Osteoblast (primary cell): Measurements from ENCODE around the gene TNS3. TPM values are rescaled to one million over a fixed set of nuclear protein-coding genes. Genes with fewer than 3 reads are reported as not detected.

Source experiments
- DNase-seq: peaks from one replicate; pipeline ENCODE4 v3.0.0; 2011; ENCODE audit warnings: low spot score, mixed read lengths; ENCODE audit not compliant: insufficient read length; ENCODE audit errors: missing footprints
- H2AFZ ChIP-seq: 2 replicates; pipeline ENCODE4 v1.6.0; 2011; ENCODE audit warnings: mild to moderate bottlenecking, low read length
- H3K27ac ChIP-seq: 2 replicates; pipeline ENCODE4 v1.5.1; 2011; ENCODE audit warnings: mild to moderate bottlenecking, low read depth, low read length, moderate library complexity
- H3K27me3 ChIP-seq: 2 replicates; pipeline ENCODE4 v1.6.0; 2012; ENCODE audit warnings: mild to moderate bottlenecking, control low read depth, inconsistent platforms, low read length, moderate library complexity; ENCODE audit not compliant: insufficient read depth
- H3K36me3 ChIP-seq: 2 replicates; pipeline ENCODE4 v1.5.1; 2011; ENCODE audit warnings: mild to moderate bottlenecking, low read length, control low read depth, moderate library complexity; ENCODE audit not compliant: insufficient read depth
- H3K4me1 ChIP-seq: 2 replicates; pipeline ENCODE4 v1.5.1; 2011; ENCODE audit warnings: mild to moderate bottlenecking, low read length, control low read depth, moderate library complexity; ENCODE audit not compliant: insufficient read depth
- H3K4me2 ChIP-seq: 2 replicates; pipeline ENCODE4 v1.6.0; 2011; ENCODE audit warnings: mild to moderate bottlenecking, low read length; ENCODE audit not compliant: insufficient read depth
- H3K4me3 ChIP-seq: fragments of 200-600 bp; sonication (generic); 3 replicates; pipeline ENCODE4 v1.5.1; 2012; ENCODE audit warnings: mild to moderate bottlenecking, low read length, inconsistent platforms; ENCODE audit not compliant: insufficient read depth
- H3K79me2 ChIP-seq: 2 replicates; pipeline ENCODE4 v1.6.0; 2012; ENCODE audit warnings: mild to moderate bottlenecking, low read length, control low read depth, inconsistent platforms; ENCODE audit not compliant: insufficient read depth
- H3K9me3 ChIP-seq: 2 replicates; pipeline ENCODE4 v1.5.1; 2011; ENCODE audit warnings: low read depth, low read length, control low read depth
- H4K20me1 ChIP-seq: 2 replicates; pipeline ENCODE4 v1.6.0; 2012; ENCODE audit warnings: mild to moderate bottlenecking, low read length, control low read depth; ENCODE audit not compliant: insufficient read depth
- CTCF ChIP-seq: IDR thresholded peaks from 2 replicates; pipeline ENCODE4 v1.5.1; 2011; ENCODE audit warnings: mild to moderate bottlenecking, low read depth, low read length, moderate library complexity; ENCODE audit errors: extremely low read depth
- total RNA-seq: library from RNA; depleted of rRNA; stranded (reverse); fragments of >200 nt; gene quantifications from 2 replicates; pipeline ENCODE4 v1.2.3, GENCODE V29; 2012

TNS3 gene
- total RNA-seq, 1 donor, result 67.3 TPM

- H3K9me3 ChIP-seq, result no peaks in the 10 kb centered on the region
- no peaks in the 10 kb centered on the region for H3K79me2 ChIP-seq
- H3K4me1 ChIP-seq, result peaks cover 27% of the 10 kb centered on the region
- no peaks in the 10 kb centered on the region for H3K27me3 ChIP-seq
- H3K4me2 ChIP-seq, result no peak overlapping the region
- no peak overlapping the region for H2AFZ ChIP-seq
- peaks cover 57% of the 10 kb centered on the region for H3K36me3 ChIP-seq
- no peak overlapping the region for H3K27ac ChIP-seq
- no peak for DNase-seq
- no peak overlapping the region for H3K4me3 ChIP-seq
- peaks cover 53% of the 10 kb centered on the region for H4K20me1 ChIP-seq
- no peak for TF ChIP-seq CTCF
These were observed 181.1 kb downstream of the TNS3 start for GRCh38 chr7:47400741-47401206.

DNA sequence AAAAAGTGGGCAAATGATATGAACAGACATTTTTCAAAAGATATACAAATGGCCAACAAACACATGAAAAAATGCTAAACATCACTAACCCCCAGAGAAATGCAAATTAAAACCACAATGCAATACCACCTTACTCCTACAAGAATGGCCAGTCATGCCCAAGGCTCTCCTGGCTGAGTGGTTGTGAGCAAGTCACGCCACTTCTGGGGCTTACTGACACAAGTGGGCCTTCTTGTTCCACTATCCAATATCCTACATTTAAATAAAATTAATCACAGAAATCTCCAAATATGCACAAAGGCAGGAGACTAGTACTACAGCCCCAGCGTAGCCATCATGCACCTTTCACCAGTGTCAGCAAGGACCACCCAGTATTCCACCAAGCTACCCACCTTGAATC lies 181.9 kb downstream of the TNS3 start:
- peaks cover 56% of the 10 kb centered on the region for H4K20me1 ChIP-seq
- DNase-seq, result no peak
- no peaks in the 10 kb centered on the region for H3K27me3 ChIP-seq
- H2AFZ ChIP-seq, result no peak overlapping the region
- H3K79me2 ChIP-seq, result no peaks in the 10 kb centered on the region
- no peak overlapping the region for H3K4me2 ChIP-seq
- peaks cover 59% of the 10 kb centered on the region for H3K36me3 ChIP-seq
- peaks cover 19% of the 10 kb centered on the region for H3K4me1 ChIP-seq
- no peak overlapping the region for H3K27ac ChIP-seq
- H3K9me3 ChIP-seq, result no peaks in the 10 kb centered on the region
- TF ChIP-seq CTCF, result no peak
- no peak overlapping the region for H3K4me3 ChIP-seq

DNA sequence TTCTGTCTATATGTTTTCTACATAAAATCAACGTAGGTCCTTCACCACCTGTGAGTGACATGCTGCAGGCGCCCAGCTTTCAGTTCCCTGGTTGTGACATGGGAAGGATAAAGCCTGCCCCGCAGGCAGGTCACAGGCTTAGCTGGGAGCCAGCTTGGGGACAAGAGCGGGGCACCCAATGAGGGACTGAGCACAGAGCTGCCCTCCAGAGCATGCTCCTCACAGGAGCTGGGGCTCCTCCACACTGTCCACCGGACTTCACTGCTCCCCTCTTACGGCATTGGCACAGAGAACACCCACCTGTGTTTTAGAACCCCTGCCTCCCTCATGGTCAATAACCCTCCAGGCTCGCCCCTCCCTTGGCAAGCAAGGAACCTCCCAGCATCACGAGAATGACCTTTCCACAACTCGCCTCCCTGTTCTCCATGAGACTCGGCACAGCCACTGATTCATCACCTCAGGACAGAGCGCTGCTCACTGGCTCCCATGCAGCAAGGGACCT lies 187.1 kb downstream of the TNS3 start:
- Histone ChIP-seq H3K79me2 (no peaks in the 10 kb centered on the region), H3K36me3 (peaks cover 64% of the 10 kb centered on the region), H3K27ac (no peak overlapping the region), H3K9me3 (no peaks in the 10 kb centered on the region), H3K27me3 (no peaks in the 10 kb centered on the region), H3K4me2 (no peak overlapping the region), H3K4me1 (peaks cover 12% of the 10 kb centered on the region), H3K4me3 (no peak overlapping the region), H4K20me1 (peaks cover 72% of the 10 kb centered on the region), H2AFZ (no peak overlapping the region)
- no peak for TF ChIP-seq CTCF
- DNase-seq, result no peak

- Histone ChIP-seq H2AFZ (no peak overlapping the region), H3K27ac (no peak overlapping the region), H4K20me1 (peaks cover 75% of the 10 kb centered on the region), H3K79me2 (no peaks in the 10 kb centered on the region), H3K27me3 (no peaks in the 10 kb centered on the region), H3K9me3 (no peaks in the 10 kb centered on the region), H3K4me2 (no peak overlapping the region), H3K4me3 (no peak overlapping the region), H3K36me3 (peaks cover 70% of the 10 kb centered on the region), H3K4me1 (peaks cover 12% of the 10 kb centered on the region)
- no peak for TF ChIP-seq CTCF
- DNase-seq, result no peak
These were observed 187.7 kb downstream of the TNS3 start for GRCh38 chr7:47394216-47394615.
